K562 (cell line): ENCODE measurements around the gene CHD2.

ENCODE experiments used
- TF ChIP-seq, protein P1 (sequence below): sonication (generic); formaldehyde crosslinking; IDR thresholded peaks from 2 replicates; pipeline ENCODE4 v1.9.0; 2022; ENCODE audit warnings: mild to moderate bottlenecking, missing genetic modification reagents
- TF ChIP-seq, protein P2 (sequence below): fragments of 450-650 bp; IDR thresholded peaks from 2 replicates; pipeline ENCODE4 v1.6.1; 2018; ENCODE audit not compliant: partially characterized antibody

DNA sequence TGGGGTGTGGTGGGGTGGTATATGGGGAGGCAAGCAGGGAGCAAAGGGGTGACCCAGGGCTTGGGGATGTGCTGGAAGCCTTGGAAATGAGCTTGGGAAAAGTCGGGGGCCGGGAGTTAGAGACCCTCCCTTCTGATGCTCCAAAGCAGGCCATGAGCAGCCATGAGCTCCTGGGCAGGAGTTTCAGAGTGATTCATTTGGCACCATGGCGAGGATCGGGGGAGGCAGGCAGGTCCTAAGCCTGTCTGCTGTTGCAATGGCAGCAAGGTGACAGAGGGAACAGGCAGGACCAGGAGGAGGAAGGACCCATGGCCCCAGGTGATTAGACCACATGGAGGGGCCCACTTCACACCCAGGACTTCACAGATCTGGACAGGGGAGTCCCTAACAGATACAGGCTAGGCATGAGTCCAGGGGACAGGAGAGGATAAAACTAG, 167.5 kb downstream of the CHD2 start:
- TF ChIP-seq, protein P1, sequence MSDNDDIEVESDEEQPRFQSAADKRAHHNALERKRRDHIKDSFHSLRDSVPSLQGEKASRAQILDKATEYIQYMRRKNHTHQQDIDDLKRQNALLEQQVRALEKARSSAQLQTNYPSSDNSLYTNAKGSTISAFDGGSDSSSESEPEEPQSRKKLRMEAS (CRISPR knock-in tag) = no peak
- TF ChIP-seq, protein P2, sequence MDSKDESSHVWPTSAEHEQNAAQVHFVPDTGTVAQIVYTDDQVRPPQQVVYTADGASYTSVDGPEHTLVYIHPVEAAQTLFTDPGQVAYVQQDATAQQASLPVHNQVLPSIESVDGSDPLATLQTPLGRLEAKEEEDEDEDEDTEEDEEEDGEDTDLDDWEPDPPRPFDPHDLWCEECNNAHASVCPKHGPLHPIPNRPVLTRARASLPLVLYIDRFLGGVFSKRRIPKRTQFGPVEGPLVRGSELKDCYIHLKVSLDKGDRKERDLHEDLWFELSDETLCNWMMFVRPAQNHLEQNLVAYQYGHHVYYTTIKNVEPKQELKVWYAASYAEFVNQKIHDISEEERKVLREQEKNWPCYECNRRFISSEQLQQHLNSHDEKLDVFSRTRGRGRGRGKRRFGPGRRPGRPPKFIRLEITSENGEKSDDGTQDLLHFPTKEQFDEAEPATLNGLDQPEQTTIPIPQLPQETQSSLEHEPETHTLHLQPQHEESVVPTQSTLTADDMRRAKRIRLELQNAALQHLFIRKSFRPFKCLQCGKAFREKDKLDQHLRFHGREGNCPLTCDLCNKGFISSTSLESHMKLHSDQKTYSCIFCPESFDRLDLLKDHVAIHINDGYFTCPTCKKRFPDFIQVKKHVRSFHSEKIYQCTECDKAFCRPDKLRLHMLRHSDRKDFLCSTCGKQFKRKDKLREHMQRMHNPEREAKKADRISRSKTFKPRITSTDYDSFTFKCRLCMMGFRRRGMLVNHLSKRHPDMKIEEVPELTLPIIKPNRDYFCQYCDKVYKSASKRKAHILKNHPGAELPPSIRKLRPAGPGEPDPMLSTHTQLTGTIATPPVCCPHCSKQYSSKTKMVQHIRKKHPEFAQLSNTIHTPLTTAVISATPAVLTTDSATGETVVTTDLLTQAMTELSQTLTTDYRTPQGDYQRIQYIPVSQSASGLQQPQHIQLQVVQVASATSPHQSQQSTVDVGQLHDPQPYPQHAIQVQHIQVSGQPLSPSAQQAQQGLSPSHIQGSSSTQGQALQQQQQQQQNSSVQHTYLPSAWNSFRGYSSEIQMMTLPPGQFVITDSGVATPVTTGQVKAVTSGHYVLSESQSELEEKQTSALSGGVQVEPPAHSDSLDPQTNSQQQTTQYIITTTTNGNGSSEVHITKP = no peak
